ENCODE results near the gene FDXACB1. TPM values are rescaled to one million over a fixed set of nuclear protein-coding genes. Genes with fewer than 3 reads are reported as not detected.

Gene FDXACB1
- total RNA-seq, 1 experiment from 2014 or later: 1.0 TPM

- Mint-ChIP-seq H3K4me3 (ENCODE audit: unreplicated experiment) (no peak overlapping the region), H3K27me3 (ENCODE audit: insufficient read depth, unreplicated experiment) (no peaks in the 10 kb centered on the region), H3K36me3 (ENCODE audit: insufficient read depth, unreplicated experiment) (peaks cover 44% of the 10 kb centered on the region), H3K4me1 (ENCODE audit: insufficient read depth, unreplicated experiment) (no peaks in the 10 kb centered on the region), H3K27ac (ENCODE audit: low read depth, unreplicated experiment) (no peak overlapping the region), H3K9me3 (ENCODE audit: unreplicated experiment) (no peaks in the 10 kb centered on the region)
- POLR2A ChIA-PET: interaction anchor here (0.8 to 1.3 kb wide), 3 partner anchors 8 to 34 kb away, joined by 3 to 4 read pairs (median 4); no protein-coding TSS in a partner anchor
- CTCF ChIA-PET: interaction anchor here (0.6 to 1.7 kb wide), 4 partner anchors 27 to 1782 kb away, joined by 3 to 4 read pairs (median 4); no protein-coding TSS in a partner anchor
- DNase-seq (ENCODE audit: unreplicated experiment): no peak
- intact Hi-C loops (cut with micrococcal nuclease): no loop called here
- BruUV-seq (replicated peaks): no TSS peak
- no peak for TF ChIP-seq CTCF (IDR thresholded peaks at IDR 0.05; ENCODE audit: unreplicated experiment)
These were observed 44.4 kb downstream of the FDXACB1 start for GRCh38 chr11:111834432-111835163.

- no peaks in the 10 kb centered on the region for H3K4me1 Mint-ChIP-seq (ENCODE audit: insufficient read depth, unreplicated experiment)
- CTCF ChIA-PET: interaction anchor here (0.7 to 1.7 kb wide), 8 partner anchors 9 to 380 kb away, joined by 3 to 9 read pairs (median 4); no protein-coding TSS in a partner anchor
- intact Hi-C loops (cut with micrococcal nuclease): no loop called here
These were observed 45.4 kb downstream of the FDXACB1 start for GRCh38 chr11:111833524-111833923.

GRCh38 chr11:111829185-111829968 is 49.6 kb downstream of the FDXACB1 start:
- POLR2A ChIA-PET: interaction anchor here (0.8 kb wide), 1 partner anchor 63 kb away, joined by 3 read pairs; the partner anchor contains the start of gene PPP2R1B
- CTCF ChIA-PET: interaction anchor here (0.6 to 1.1 kb wide), 3 partner anchors 13 to 52 kb away, joined by 3 to 5 read pairs (median 3); no protein-coding TSS in a partner anchor
- DNase-seq (ENCODE audit: unreplicated experiment): no peak
- Mint-ChIP-seq H3K4me1 (ENCODE audit: insufficient read depth, unreplicated experiment) (no peaks in the 10 kb centered on the region), H3K36me3 (ENCODE audit: insufficient read depth, unreplicated experiment) (peaks cover 21% of the 10 kb centered on the region), H3K27ac (ENCODE audit: low read depth, unreplicated experiment) (no peak overlapping the region), H3K4me3 (ENCODE audit: unreplicated experiment) (no peak overlapping the region), H3K9me3 (ENCODE audit: unreplicated experiment) (no peaks in the 10 kb centered on the region), H3K27me3 (ENCODE audit: insufficient read depth, unreplicated experiment) (no peaks in the 10 kb centered on the region)
- intact Hi-C loops (cut with micrococcal nuclease): no loop called here
- no TSS peak for BruUV-seq (replicated peaks)
- no peak for TF ChIP-seq CTCF (IDR thresholded peaks at IDR 0.05; ENCODE audit: unreplicated experiment)

More at GRCh38 chr11:111833524-111833923, 45.4 kb downstream of the FDXACB1 start:
- H3K4me3 Mint-ChIP-seq (ENCODE audit: unreplicated experiment): no peak overlapping the region
- BruUV-seq (replicated peaks): no TSS peak
- H3K27ac Mint-ChIP-seq (ENCODE audit: low read depth, unreplicated experiment): no peak overlapping the region
- H3K27me3 Mint-ChIP-seq (ENCODE audit: insufficient read depth, unreplicated experiment): no peaks in the 10 kb centered on the region
- H3K9me3 Mint-ChIP-seq (ENCODE audit: unreplicated experiment): no peaks in the 10 kb centered on the region
- TF ChIP-seq CTCF (IDR thresholded peaks at IDR 0.05; ENCODE audit: unreplicated experiment): peak; percentile 12
- DNase-seq (ENCODE audit: unreplicated experiment): no peak
- POLR2A ChIA-PET: interaction anchor here (1.3 to 1.4 kb wide), 2 partner anchors 10 to 52 kb away, joined by 3 read pairs; no protein-coding TSS in a partner anchor
- peaks cover 37% of the 10 kb centered on the region for H3K36me3 Mint-ChIP-seq (ENCODE audit: insufficient read depth, unreplicated experiment)
